MG63 (cell line): ENCODE results near the gene PLAGL1. TPM values are rescaled to one million over a fixed set of nuclear protein-coding genes. Genes with fewer than 3 reads are reported as not detected.
A peak's percentile ranks its signal among the peaks of the same experiment; 100 is the strongest.
"Not testable (repeated sequence)": the region's sequence is repeated elsewhere in the genome, so short reads cannot be mapped to it uniquely, and the experiment has no call there.

Experiments used
- DNase-seq: peaks from one replicate; pipeline ENCODE4 v3.0.0-alpha.2; 2020
- H3K27me3 ChIP-seq: fragments of 250-450 bp; sonication (Bioruptor Pico); 2 replicates; pipeline ENCODE4 v1.5.1; 2020; ENCODE audit warnings: mild to moderate bottlenecking, moderate library complexity
- H3K36me3 ChIP-seq: fragments of 250-450 bp; sonication (Bioruptor Pico); 2 replicates; pipeline ENCODE4 v1.5.1; 2020; ENCODE audit warnings: mild to moderate bottlenecking, moderate library complexity
- H3K4me3 ChIP-seq: fragments of 250-450 bp; sonication (Bioruptor Pico); 2 replicates; pipeline ENCODE4 v1.5.1; 2020; ENCODE audit warnings: mild to moderate bottlenecking, moderate library complexity
- H3K9me3 ChIP-seq: fragments of 250-450 bp; sonication (Bioruptor Pico); 2 replicates; pipeline ENCODE4 v1.5.1; 2020; ENCODE audit warnings: mild to moderate bottlenecking, moderate library complexity
- total RNA-seq: library from RNA; depleted of rRNA; stranded (reverse); fragments of >200 nt; shearing (Covaris generic); gene quantifications from 2 replicates; pipeline ENCODE4 v1.2.3, GENCODE V29; 2014; ENCODE audit warnings: low replicate concordance; rRNA removed

Gene PLAGL1, protein sequence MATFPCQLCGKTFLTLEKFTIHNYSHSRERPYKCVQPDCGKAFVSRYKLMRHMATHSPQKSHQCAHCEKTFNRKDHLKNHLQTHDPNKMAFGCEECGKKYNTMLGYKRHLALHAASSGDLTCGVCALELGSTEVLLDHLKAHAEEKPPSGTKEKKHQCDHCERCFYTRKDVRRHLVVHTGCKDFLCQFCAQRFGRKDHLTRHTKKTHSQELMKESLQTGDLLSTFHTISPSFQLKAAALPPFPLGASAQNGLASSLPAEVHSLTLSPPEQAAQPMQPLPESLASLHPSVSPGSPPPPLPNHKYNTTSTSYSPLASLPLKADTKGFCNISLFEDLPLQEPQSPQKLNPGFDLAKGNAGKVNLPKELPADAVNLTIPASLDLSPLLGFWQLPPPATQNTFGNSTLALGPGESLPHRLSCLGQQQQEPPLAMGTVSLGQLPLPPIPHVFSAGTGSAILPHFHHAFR
- 2.1 and 5.0 TPM in 2 replicates for total RNA-seq

- peak within 1 kb of the TSS; percentile 54 for H3K4me3 ChIP-seq
- H3K9me3 ChIP-seq: no peaks in the 10 kb centered on the region
- peak; percentile 71 for DNase-seq
- H3K27me3 ChIP-seq: no peaks in the 10 kb centered on the region
- no peaks in the 10 kb centered on the region for H3K36me3 ChIP-seq
Measured at GRCh38 chr6:144008120-144008811, at the start of gene PLAGL1. Gene PLAGL1, minus strand, starts transcription at chr6:144008259. Its CDS starts 60,123 bp downstream, at chr6:143948136.

DNA sequence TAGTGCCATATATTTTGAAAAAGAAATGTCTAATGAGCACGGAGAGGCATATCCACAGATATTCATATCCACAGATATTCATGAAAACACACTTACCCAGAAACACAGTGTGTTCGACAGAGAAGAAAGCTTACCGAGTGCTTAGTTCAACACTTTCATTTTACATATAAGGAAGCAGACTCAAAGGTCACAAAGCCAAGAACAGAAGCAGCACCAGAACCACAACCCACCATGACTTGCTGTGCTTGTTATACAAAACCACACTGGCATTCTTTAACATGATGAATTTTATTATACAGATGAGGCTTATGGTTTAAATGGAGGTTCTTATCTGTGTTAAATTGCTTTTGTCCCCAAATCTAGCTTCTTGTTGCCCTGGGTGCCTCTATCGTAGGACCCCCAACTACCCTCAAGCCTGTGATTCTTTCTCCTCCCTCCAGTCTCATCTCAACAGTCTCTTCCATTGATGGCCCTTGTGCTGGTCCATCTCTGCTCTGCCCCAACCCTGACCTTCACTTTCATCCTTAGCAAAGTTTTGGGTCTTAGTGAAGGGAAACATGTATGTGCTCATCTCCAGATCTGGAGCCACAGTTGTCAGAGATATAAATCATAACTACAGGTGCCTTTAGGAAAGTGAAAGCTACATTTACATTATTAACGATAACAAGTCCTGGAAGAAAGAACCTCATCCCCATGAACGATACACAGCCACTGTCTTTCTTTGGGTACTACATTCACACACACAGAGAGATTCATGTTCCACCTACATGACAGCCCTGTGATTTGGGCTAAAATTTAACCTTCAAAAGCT, 47.3 kb upstream of the PLAGL1 start:
- Histone ChIP-seq H3K9me3 (no peaks in the 10 kb centered on the region), H3K4me3 (no peak overlapping the region), H3K27me3 (0 out of 2 replicates have a peak, but pooled peaks cover 1% of the 10 kb centered on the region), H3K36me3 (no peaks in the 10 kb centered on the region)
- DNase-seq: no peak

- Histone ChIP-seq H3K4me3 (no peak overlapping the region), H3K9me3 (0 out of 2 replicates have a peak, but pooled peaks cover 3% of the 10 kb centered on the region), H3K27me3 (no peaks in the 10 kb centered on the region), H3K36me3 (no peaks in the 10 kb centered on the region)
- DNase-seq: no peak
Measured at GRCh38 chr6:144053601-144054000, 45.5 kb upstream of the PLAGL1 start.

GRCh38 chr6:144052488-144052887, 44.4 kb upstream of the PLAGL1 start:
- no peak for DNase-seq
- Histone ChIP-seq H3K9me3 (0 out of 2 replicates have a peak, but pooled peaks cover 3% of the 10 kb centered on the region), H3K27me3 (no peaks in the 10 kb centered on the region), H3K4me3 (no peak overlapping the region), H3K36me3 (no peaks in the 10 kb centered on the region)

DNA sequence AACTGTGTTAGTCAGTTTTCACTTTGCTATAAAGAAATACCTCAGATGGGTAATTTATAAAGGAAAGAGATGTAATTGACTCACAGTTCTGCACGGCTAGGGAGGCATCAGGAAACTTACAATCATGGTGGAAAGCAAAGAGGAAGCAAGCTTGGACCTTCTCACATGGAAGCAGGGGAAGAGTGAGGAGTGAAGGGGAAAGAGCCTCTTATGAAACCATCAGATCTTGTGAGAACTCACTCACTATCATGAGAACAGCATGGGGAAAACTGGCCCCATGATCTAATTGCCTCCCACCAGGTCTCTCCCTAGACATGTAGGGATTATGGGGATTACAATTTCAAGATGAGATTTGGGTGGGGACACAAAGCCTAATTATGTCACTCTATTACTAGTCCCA, 41.3 kb upstream of the PLAGL1 start:
- H3K4me3 ChIP-seq: no peak overlapping the region
- H3K27me3 ChIP-seq: no peaks in the 10 kb centered on the region
- DNase-seq: no peak
- H3K9me3 ChIP-seq: peaks cover 5% of the 10 kb centered on the region; the same call in 1 of the 2 replicates
- H3K36me3 ChIP-seq: no peaks in the 10 kb centered on the region

- Histone ChIP-seq H3K9me3 (peaks cover 5% of the 10 kb centered on the region; the same call in 1 of the 2 replicates), H3K36me3 (no peaks in the 10 kb centered on the region), H3K4me3 (no peak overlapping the region), H3K27me3 (no peaks in the 10 kb centered on the region)
- no peak for DNase-seq
Measured at GRCh38 chr6:144047688-144048087, 39.6 kb upstream of the PLAGL1 start.

GRCh38 chr6:144046672-144047071, 38.6 kb upstream of the PLAGL1 start:
- not testable (repeated sequence) for DNase-seq, H3K4me3 ChIP-seq, H3K36me3 ChIP-seq, H3K9me3 ChIP-seq, H3K27me3 ChIP-seq

GRCh38 chr6:144044989-144045388, 36.9 kb upstream of the PLAGL1 start:
- not testable (repeated sequence) for H3K36me3 ChIP-seq, H3K4me3 ChIP-seq

GRCh38 chr6:144036835-144037195, 28.8 kb upstream of the PLAGL1 start:
- DNase-seq: no peak
- Histone ChIP-seq H3K36me3 (no peaks in the 10 kb centered on the region), H3K4me3 (no peak overlapping the region), H3K9me3 (peaks cover 4% of the 10 kb centered on the region), H3K27me3 (no peaks in the 10 kb centered on the region)

More at GRCh38 chr6:144044989-144045388, 36.9 kb upstream of the PLAGL1 start:
- not testable (repeated sequence) for H3K27me3 ChIP-seq, DNase-seq, H3K9me3 ChIP-seq

DNA sequence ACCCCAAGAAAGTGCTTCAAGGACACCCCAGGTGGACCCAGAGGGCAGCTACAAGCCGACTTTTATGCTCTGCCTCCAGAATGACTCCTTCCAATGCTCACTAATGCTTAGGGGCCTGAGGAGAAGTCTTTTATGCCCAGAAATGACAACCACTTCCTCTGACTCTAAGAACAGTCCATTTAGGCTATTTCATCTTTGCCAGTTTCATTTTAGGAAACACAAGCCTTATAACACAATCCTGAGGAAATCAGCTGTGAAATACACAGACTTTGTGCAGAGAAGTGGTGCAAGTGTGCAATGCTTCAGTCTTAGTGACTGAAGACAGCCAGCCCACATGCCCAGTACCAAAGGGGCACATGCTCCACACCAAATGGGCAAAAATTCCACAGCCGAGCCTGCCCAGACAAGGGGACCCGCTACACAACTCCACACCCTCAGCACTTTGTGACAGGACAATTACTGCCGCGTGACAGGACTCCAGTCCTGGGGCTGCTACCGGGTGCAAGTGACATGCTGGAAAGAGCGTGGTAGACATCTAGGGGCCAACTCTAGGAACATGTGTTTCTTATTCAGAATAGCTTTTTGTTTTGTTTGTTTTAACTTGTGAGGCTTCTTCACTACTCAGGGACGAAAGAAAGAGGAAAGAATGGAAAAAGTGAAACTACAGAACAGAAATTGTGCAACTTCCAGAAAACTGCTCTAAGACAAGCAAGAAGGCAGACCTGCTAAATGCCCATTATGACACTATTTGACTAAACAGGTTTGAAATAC, 28.2 kb upstream of the PLAGL1 start:
- DNase-seq: peak; percentile 6
- peak overlapping the region; percentile 3 for H3K4me3 ChIP-seq
- no peaks in the 10 kb centered on the region for H3K36me3 ChIP-seq

GRCh38 chr6:144035416-144035815, 27.4 kb upstream of the PLAGL1 start:
- Histone ChIP-seq H3K9me3 (peaks cover 4% of the 10 kb centered on the region), H3K27me3 (no peaks in the 10 kb centered on the region), H3K36me3 (no peaks in the 10 kb centered on the region), H3K4me3 (no peak overlapping the region)
- DNase-seq: no peak

More for the DNA sequence above, 28.2 kb upstream of the PLAGL1 start:
- Histone ChIP-seq H3K9me3 (peaks cover 4% of the 10 kb centered on the region), H3K27me3 (no peaks in the 10 kb centered on the region)

- Histone ChIP-seq H3K9me3 (peaks cover 4% of the 10 kb centered on the region), H3K27me3 (no peaks in the 10 kb centered on the region), H3K4me3 (no peak overlapping the region), H3K36me3 (no peaks in the 10 kb centered on the region)
- peak; percentile 86 for DNase-seq
Measured at GRCh38 chr6:144033816-144034735, 26.0 kb upstream of the PLAGL1 start.

GRCh38 chr6:144029452-144029851, 21.4 kb upstream of the PLAGL1 start:
- no peak overlapping the region for H3K4me3 ChIP-seq
- no peak for DNase-seq
- H3K36me3 ChIP-seq: no peaks in the 10 kb centered on the region
- H3K27me3 ChIP-seq: peaks cover 7% of the 10 kb centered on the region; the same call in 1 of the 2 replicates
- peaks cover 4% of the 10 kb centered on the region for H3K9me3 ChIP-seq

GRCh38 chr6:144027932-144028587, 20.0 kb upstream of the PLAGL1 start:
- Histone ChIP-seq H3K36me3 (no peaks in the 10 kb centered on the region), H3K27me3 (peaks cover 7% of the 10 kb centered on the region; the same call in 1 of the 2 replicates), H3K9me3 (no peaks in the 10 kb centered on the region; the same call in 1 of the 2 replicates), H3K4me3 (no peak overlapping the region)
- no peak for DNase-seq
